Gastrocnemius medialis (tissue), 4 donors: Measurements from ENCODE around the gene RPN2. TPM values are rescaled to one million over a fixed set of nuclear protein-coding genes. Genes with fewer than 3 reads are reported as not detected.

Experiments
- ATAC-seq, 2 donors: fragments of 150-250 bp; one replicate each; pipeline ENCODE4 v1.9.1; 2016
- DNase-seq, 2 donors: peaks; one replicate each; pipeline ENCODE4 v3.0.0-alpha.2; 2019
- H3K27ac ChIP-seq, 4 donors: fragments of 200-600 bp; sonication (generic); 1 replicate in 1 of 4; 2 replicates in 3 of 4; pipeline ENCODE4 v1.5.1; 2016 to 2018; ENCODE audit warnings: mild to moderate bottlenecking in 2 of 4, moderate library complexity in 1 of 4
- H3K27me3 ChIP-seq, 3 donors: fragments of 200-600 bp; sonication (generic) in 2 of 3; 1 replicate in 1 of 3; 2 replicates in 2 of 3; pipeline versions ENCODE4 v1.5.1 to v1.6.0; 2016 to 2019; ENCODE audit warnings: mild to moderate bottlenecking in 1 of 3, moderate library complexity in 1 of 3
- H3K36me3 ChIP-seq, 2 donors: fragments of 200-600 bp; sonication (generic) in 1 of 2; one replicate each; pipeline ENCODE4 v1.5.1; 2017 to 2018
- H3K4me1 ChIP-seq, 2 donors: fragments of 200-600 bp; sonication (generic) in 1 of 2; one replicate each; pipeline ENCODE4 v1.5.1; 2016 to 2017; ENCODE audit warnings: mild to moderate bottlenecking in 2 of 2
- H3K4me3 ChIP-seq, 4 donors: fragments of 200-600 bp; sonication (generic) in 3 of 4; 1 replicate in 1 of 4; 2 replicates in 3 of 4; pipeline ENCODE4 v1.5.1; 2016 to 2019; ENCODE audit warnings: mild to moderate bottlenecking in 2 of 4
- H3K9me3 ChIP-seq, 3 donors: fragments of 200-600 bp; sonication (generic) in 2 of 3; 1 replicate in 1 of 3; 2 replicates in 2 of 3; pipeline ENCODE4 v1.5.1; 2016 to 2019
- CTCF ChIP-seq, 5 experiments: fragments of 450-650 bp in 3 of 5; fragments of 200-600 bp in 2 of 5; sonication (generic) in 2 of 5; IDR thresholded peaks in 4 of 5; conservative IDR thresholded peaks in 1 of 5; 1 replicate in 4 of 5; 2 replicates in 1 of 5; pipeline ENCODE4 v1.5.1; 2016 to 2019; ENCODE audit warnings: antibody characterized with exemption in 5 of 5, mild to moderate bottlenecking in 3 of 5, moderate library complexity in 3 of 5
- POLR2A ChIP-seq, 2 donors: fragments of 450-650 bp; IDR thresholded peaks; one replicate each; pipeline ENCODE4 v1.6.1; 2017; ENCODE audit warnings: antibody characterized with exemption in 2 of 2, mild to moderate bottlenecking in 2 of 2, moderate library complexity in 2 of 2
- in situ Hi-C, 4 donors: fragments of 200-750 bp; cut with MboI; loops; one replicate each; pipeline versions ENCODE4 v1.15.0 to v1.8.0; 2017; ENCODE audit warnings: low sequenced_read_pairs in 4 of 4
- intact Hi-C: fragments of 100-400 bp; cut with DNase I; formaldehyde crosslinking; loops from one replicate; pipeline ENCODE4 v1.15.1; 2023; ENCODE audit warnings: low total_unique reads
- total RNA-seq, 4 donors: library from RNA; depleted of rRNA; stranded (reverse); fragments of >200 nt; gene quantifications; one replicate each; pipeline versions ENCODE4 v1.1.0 to v1.2.3, GENCODE V29; 2016

RPN2 gene
- total RNA-seq, 4 donors from 2014 or later = 85.7 to 132 (median 127) TPM

GRCh38 chr20:37256286-37256685 is 77.2 kb downstream of the RPN2 start:
- no peaks in the 10 kb centered on the region for H3K4me1 ChIP-seq
- intact Hi-C loops (no loop called here), in situ Hi-C loops (no loop called here)
- H3K27me3 ChIP-seq = no peaks in the 10 kb centered on the region
- H3K9me3 ChIP-seq = no peaks in the 10 kb centered on the region
- no peak overlapping the region for H3K27ac ChIP-seq
- ATAC-seq = no peak
- no peak overlapping the region for H3K4me3 ChIP-seq
- DNase-seq = no peak
- TF ChIP-seq POLR2A (IDR thresholded peaks at IDR 0.05) (no peak), CTCF (IDR thresholded peaks at IDR 0.05 in 4 of 5, conservative IDR thresholded peaks at IDR 0.05 in 1 of 5) (no peak)
- H3K36me3 ChIP-seq = no peaks in the 10 kb centered on the region

- in situ Hi-C loops (no loop called here), intact Hi-C loops (no loop called here)
- TF ChIP-seq CTCF (IDR thresholded peaks at IDR 0.05 in 4 of 5, conservative IDR thresholded peaks at IDR 0.05 in 1 of 5) = no peak
- H3K9me3 ChIP-seq = no peaks in the 10 kb centered on the region
- H3K27ac ChIP-seq = no peak overlapping the region
- H3K4me3 ChIP-seq = no peak overlapping the region
- no peaks in the 10 kb centered on the region for H3K4me1 ChIP-seq
- DNase-seq = no peak
- H3K27me3 ChIP-seq = no peaks in the 10 kb centered on the region
- no peaks in the 10 kb centered on the region for H3K36me3 ChIP-seq
- no peak for ATAC-seq
Measured at GRCh38 chr20:37257530-37257929, 78.4 kb downstream of the RPN2 start.

GRCh38 chr20:37257988-37258387 is 78.9 kb downstream of the RPN2 start:
- intact Hi-C loops (no loop called here), in situ Hi-C loops (no loop called here)
- Histone ChIP-seq H3K36me3 (no peaks in the 10 kb centered on the region), H3K4me3 (no peak overlapping the region), H3K27ac (no peak overlapping the region), H3K27me3 (no peaks in the 10 kb centered on the region), H3K9me3 (no peaks in the 10 kb centered on the region), H3K4me1 (no peaks in the 10 kb centered on the region)
- DNase-seq (no peak), ATAC-seq (no peak)
- TF ChIP-seq POLR2A (IDR thresholded peaks at IDR 0.05) = no peak
- no peak for TF ChIP-seq CTCF (IDR thresholded peaks at IDR 0.05 in 4 of 5, conservative IDR thresholded peaks at IDR 0.05 in 1 of 5)

GRCh38 chr20:37259031-37259430 is 79.9 kb downstream of the RPN2 start:
- no peak overlapping the region for H3K4me3 ChIP-seq
- H3K4me1 ChIP-seq = no peaks in the 10 kb centered on the region
- in situ Hi-C loops (no loop called here), intact Hi-C loops (no loop called here)
- no peaks in the 10 kb centered on the region for H3K9me3 ChIP-seq
- no peaks in the 10 kb centered on the region for H3K36me3 ChIP-seq
- no peaks in the 10 kb centered on the region for H3K27me3 ChIP-seq
- DNase-seq (no peak), ATAC-seq (no peak)
- TF ChIP-seq CTCF (IDR thresholded peaks at IDR 0.05 in 4 of 5, conservative IDR thresholded peaks at IDR 0.05 in 1 of 5) (no peak), POLR2A (IDR thresholded peaks at IDR 0.05) (no peak)
- no peak overlapping the region for H3K27ac ChIP-seq

- Histone ChIP-seq H3K27me3 (no peaks in the 10 kb centered on the region), H3K9me3 (no peaks in the 10 kb centered on the region)
Measured at GRCh38 chr20:37259865-37260264, 80.7 kb downstream of the RPN2 start.

More at GRCh38 chr20:37259865-37260264, 80.7 kb downstream of the RPN2 start:
- TF ChIP-seq CTCF (IDR thresholded peaks at IDR 0.05 in 4 of 5, conservative IDR thresholded peaks at IDR 0.05 in 1 of 5) = no peak
- no peak for TF ChIP-seq POLR2A (IDR thresholded peaks at IDR 0.05)
- in situ Hi-C loops (no loop called here), intact Hi-C loops (no loop called here)
- ATAC-seq (no peak), DNase-seq (no peak)
- Histone ChIP-seq H3K27ac (no peak overlapping the region), H3K36me3 (no peaks in the 10 kb centered on the region), H3K4me3 (no peak overlapping the region), H3K4me1 (no peaks in the 10 kb centered on the region)
